ENCODE measurements around the gene TRAPPC3L. TPM values are rescaled to one million over a fixed set of nuclear protein-coding genes. Genes with fewer than 3 reads are reported as not detected.

Gene TRAPPC3L
- polyA plus RNA-seq (not detected in 2 replicates), polyA minus RNA-seq (not detected in 2 replicates)

- Histone ChIP-seq H3K79me2 (replicated peaks; ENCODE audit: insufficient read depth, low read length) (no peaks in the 10 kb centered on the region), H3K9me3 (ENCODE audit: low read length) (no peaks in the 10 kb centered on the region), H2AFZ (ENCODE audit: low read depth, low read length) (no peak within 1 kb of the TSS), H3K9ac (ENCODE audit: low read length) (no peak within 1 kb of the TSS), H3K27me3 (ENCODE audit: insufficient read depth, low read depth, low read length) (no peaks in the 10 kb centered on the region), H3F3A (ENCODE audit: insufficient read depth, low read length, poor library complexity, severe bottlenecking) (no peaks in the 10 kb centered on the region), H3K27ac (ENCODE audit: low read length) (no peak within 1 kb of the TSS), H3K4me2 (ENCODE audit: low read length) (no peak within 1 kb of the TSS), H3K4me3 (ENCODE audit: low read length) (no peak within 1 kb of the TSS), H3K36me3 (ENCODE audit: insufficient read depth, low read length) (no peaks in the 10 kb centered on the region), H4K20me1 (ENCODE audit: insufficient read depth) (no peaks in the 10 kb centered on the region), H3K9me2 (ENCODE audit: insufficient read depth, low read length) (no peaks in the 10 kb centered on the region)
- no peak for TF ChIP-seq CTCF (IDR thresholded peaks at IDR 0.05; ENCODE audit: poor library complexity, severe bottlenecking)
- TF ChIP-seq POLR2AphosphoS5 (IDR thresholded peaks at IDR 0.05): no peak
- no peak for TF ChIP-seq MXI1 (conservative IDR thresholded peaks at IDR 0.05; ENCODE audit: poor library complexity, severe bottlenecking)
- TF ChIP-seq EZH2 (IDR thresholded peaks at IDR 0.05; ENCODE audit: borderline replicate concordance, insufficient read depth, low read length, poor library complexity, severe bottlenecking): no peak
- no peak for TF ChIP-seq SMC3 (conservative IDR thresholded peaks at IDR 0.05; ENCODE audit: poor library complexity)
- no peak for TF ChIP-seq REST (IDR thresholded peaks at IDR 0.05; ENCODE audit: borderline replicate concordance)
- TF ChIP-seq EP300 (conservative IDR thresholded peaks at IDR 0.05; ENCODE audit: poor library complexity, severe bottlenecking): no peak
- TF ChIP-seq TAF1 (IDR thresholded peaks at IDR 0.05; ENCODE audit: low read depth): no peak
Measured at GRCh38 chr6:116545651-116546050, at the start of gene TRAPPC3L. TRAPPC3L (minus strand) TSS chr6:116545684; CDS start chr6:116545514, 170 bp downstream.

- peaks cover 19% of the 10 kb centered on the region for H3K36me3 ChIP-seq (ENCODE audit: insufficient read depth, low read length)
- TF ChIP-seq SMC3 (conservative IDR thresholded peaks at IDR 0.05; ENCODE audit: poor library complexity) (no peak), POLR2AphosphoS5 (IDR thresholded peaks at IDR 0.05) (no peak), MXI1 (conservative IDR thresholded peaks at IDR 0.05; ENCODE audit: poor library complexity, severe bottlenecking) (no peak), EZH2 (IDR thresholded peaks at IDR 0.05; ENCODE audit: borderline replicate concordance, insufficient read depth, low read length, poor library complexity, severe bottlenecking) (no peak), TAF1 (IDR thresholded peaks at IDR 0.05; ENCODE audit: low read depth) (no peak), REST (IDR thresholded peaks at IDR 0.05; ENCODE audit: borderline replicate concordance) (no peak), RAD21 (conservative IDR thresholded peaks at IDR 0.05) (no peak), CTCF (IDR thresholded peaks at IDR 0.05; ENCODE audit: poor library complexity, severe bottlenecking) (no peak), EP300 (conservative IDR thresholded peaks at IDR 0.05; ENCODE audit: poor library complexity, severe bottlenecking) (no peak)
- H4K20me1 ChIP-seq (ENCODE audit: insufficient read depth): no peaks in the 10 kb centered on the region
- H3F3A ChIP-seq (ENCODE audit: insufficient read depth, low read length, poor library complexity, severe bottlenecking): no peaks in the 10 kb centered on the region
- H3K4me3 ChIP-seq (ENCODE audit: low read length): no peak overlapping the region
- no peak overlapping the region for H3K9ac ChIP-seq (ENCODE audit: low read length)
- H3K27me3 ChIP-seq (ENCODE audit: insufficient read depth, low read depth, low read length): no peaks in the 10 kb centered on the region
- H3K27ac ChIP-seq (ENCODE audit: low read length): no peak overlapping the region
- H3K9me2 ChIP-seq (ENCODE audit: insufficient read depth, low read length): no peaks in the 10 kb centered on the region
- no peaks in the 10 kb centered on the region for H3K79me2 ChIP-seq (replicated peaks; ENCODE audit: insufficient read depth, low read length)
- no peaks in the 10 kb centered on the region for H3K9me3 ChIP-seq (ENCODE audit: low read length)
- no peak overlapping the region for H3K4me2 ChIP-seq (ENCODE audit: low read length)
- H2AFZ ChIP-seq (ENCODE audit: low read depth, low read length): no peak overlapping the region
Measured at GRCh38 chr6:116595247-116595646, 49.8 kb upstream of the TRAPPC3L start.

Measured in neural cell (in vitro differentiated cells).